OCI-LY1 (cell line): ENCODE results near the gene NRTN.

ENCODE experiments used
- EZH2 ChIP-seq: fragments of 200-600 bp; sonication (generic), shearing (Covaris generic); IDR thresholded peaks from 2 replicates; pipeline ENCODE4 v1.8.0; 2017; ENCODE audit warnings: borderline replicate concordance, mixed run types, mild to moderate bottlenecking, antibody characterized with exemption, low read length, moderate library complexity, mixed read lengths
- TF ChIP-seq, protein P1 (sequence below): fragments of 200-600 bp; sonication (generic), shearing (Covaris generic); IDR thresholded peaks from 2 replicates; pipeline ENCODE4 v1.5.1; 2017; ENCODE audit warnings: mild to moderate bottlenecking, antibody characterized with exemption, low read length, moderate library complexity, mixed read lengths

DNA sequence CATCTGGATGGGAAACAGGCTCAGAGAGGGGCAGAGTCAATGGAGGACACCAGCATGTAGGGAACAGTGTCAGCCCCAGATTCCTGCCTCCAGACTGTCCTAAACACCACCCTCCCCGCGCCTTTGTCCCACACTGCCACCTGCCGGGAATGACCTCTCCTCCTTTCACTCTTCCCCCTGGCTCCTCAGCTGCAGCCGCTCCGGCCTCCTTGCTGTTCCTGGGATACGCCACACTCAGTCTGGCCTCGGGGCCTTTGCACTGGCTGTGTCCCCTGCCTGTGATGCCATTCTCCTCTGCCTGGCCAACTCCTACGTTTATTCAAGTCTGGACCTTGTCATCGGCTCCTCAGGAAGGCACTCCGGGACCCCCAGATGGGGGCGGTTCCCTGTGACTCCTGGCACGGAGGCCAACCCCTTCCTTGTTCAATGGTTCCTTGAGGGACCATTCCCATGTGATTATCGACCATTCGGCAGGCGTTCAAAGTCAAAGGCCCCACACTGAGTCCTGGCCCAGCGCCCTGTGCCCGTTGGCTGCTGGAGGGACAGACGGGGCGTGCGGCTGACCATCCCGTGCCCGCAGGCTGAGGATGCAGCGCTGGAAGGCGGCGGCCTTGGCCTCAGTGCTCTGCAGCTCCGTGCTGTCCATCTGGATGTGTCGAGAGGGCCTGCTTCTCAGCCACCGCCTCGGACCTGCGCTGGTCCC lies 18.9 kb downstream of the NRTN start:
- TF ChIP-seq, protein P1, sequence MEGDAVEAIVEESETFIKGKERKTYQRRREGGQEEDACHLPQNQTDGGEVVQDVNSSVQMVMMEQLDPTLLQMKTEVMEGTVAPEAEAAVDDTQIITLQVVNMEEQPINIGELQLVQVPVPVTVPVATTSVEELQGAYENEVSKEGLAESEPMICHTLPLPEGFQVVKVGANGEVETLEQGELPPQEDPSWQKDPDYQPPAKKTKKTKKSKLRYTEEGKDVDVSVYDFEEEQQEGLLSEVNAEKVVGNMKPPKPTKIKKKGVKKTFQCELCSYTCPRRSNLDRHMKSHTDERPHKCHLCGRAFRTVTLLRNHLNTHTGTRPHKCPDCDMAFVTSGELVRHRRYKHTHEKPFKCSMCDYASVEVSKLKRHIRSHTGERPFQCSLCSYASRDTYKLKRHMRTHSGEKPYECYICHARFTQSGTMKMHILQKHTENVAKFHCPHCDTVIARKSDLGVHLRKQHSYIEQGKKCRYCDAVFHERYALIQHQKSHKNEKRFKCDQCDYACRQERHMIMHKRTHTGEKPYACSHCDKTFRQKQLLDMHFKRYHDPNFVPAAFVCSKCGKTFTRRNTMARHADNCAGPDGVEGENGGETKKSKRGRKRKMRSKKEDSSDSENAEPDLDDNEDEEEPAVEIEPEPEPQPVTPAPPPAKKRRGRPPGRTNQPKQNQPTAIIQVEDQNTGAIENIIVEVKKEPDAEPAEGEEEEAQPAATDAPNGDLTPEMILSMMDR: peak; percentile 20; the same call in 1 of the 2 replicates
- TF ChIP-seq EZH2: no peak
